NCI-H2171 (cell line): ENCODE results near the gene RAD51AP2.
A peak's percentile ranks its signal among the peaks of the same experiment; 100 is the strongest.

Source experiments
- DNase-seq: peaks from one replicate; lab custom pipeline; 2025; lab: John Stamatoyannopoulos, UW

Gene RAD51AP2

DNA sequence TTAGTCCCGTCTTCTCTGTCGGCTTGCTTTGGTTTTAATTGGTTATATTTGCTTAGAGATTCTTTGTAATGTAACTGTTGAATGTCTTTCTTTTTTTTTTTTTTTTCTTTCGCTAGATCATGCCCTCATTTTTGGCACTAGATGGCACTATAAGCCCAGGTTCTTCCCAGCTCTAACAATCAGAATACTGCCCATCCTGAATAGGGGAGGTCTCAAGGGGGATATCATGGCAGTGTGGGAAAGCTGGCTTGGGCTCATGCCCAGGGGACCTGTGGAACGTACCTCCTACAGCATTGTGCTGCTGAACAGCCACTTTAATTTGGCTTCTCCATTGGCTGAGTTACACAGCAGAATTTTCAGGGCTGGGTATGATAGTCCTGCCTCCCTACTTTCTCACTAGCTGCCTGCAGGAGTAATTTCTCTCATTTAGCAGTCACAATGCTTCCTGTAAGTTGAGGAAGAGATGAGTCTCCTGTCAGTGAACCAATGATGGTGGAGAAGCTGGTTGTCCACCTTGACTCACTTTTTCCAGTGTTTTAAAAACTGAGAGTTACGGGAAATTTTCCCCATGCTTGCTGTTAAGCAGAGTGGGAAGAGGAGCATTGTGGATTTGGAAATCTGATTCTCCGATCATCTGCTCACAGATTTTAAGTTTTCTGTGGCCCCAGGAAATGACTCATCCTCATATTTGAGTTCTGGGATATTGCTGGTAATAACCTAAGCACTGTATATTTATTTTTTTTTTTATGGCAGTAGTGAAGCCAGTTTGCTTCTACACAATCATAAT lies 47.2 kb downstream of the RAD51AP2 start:
- peak; percentile 74 for DNase-seq

DNA sequence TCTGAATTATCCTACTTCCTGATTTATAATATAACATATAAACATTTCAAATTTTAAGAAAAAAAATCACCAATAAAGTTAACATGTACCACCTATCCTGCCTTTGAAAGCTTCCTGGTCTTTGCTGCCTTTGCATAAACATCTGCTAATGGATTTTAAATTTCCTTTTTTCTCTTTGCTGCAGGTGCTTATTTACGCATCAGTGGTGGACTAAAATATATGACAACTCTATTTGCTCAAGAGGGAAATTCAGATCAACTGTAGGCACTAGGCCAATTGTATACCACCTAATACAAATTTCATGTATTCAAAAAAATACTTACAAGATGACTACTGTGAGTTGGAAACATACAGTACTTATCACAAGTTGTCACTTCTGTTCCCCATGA lies 57.2 kb downstream of the RAD51AP2 start:
- no peak for DNase-seq
